ENCODE results near the gene GPC5.

DNA sequence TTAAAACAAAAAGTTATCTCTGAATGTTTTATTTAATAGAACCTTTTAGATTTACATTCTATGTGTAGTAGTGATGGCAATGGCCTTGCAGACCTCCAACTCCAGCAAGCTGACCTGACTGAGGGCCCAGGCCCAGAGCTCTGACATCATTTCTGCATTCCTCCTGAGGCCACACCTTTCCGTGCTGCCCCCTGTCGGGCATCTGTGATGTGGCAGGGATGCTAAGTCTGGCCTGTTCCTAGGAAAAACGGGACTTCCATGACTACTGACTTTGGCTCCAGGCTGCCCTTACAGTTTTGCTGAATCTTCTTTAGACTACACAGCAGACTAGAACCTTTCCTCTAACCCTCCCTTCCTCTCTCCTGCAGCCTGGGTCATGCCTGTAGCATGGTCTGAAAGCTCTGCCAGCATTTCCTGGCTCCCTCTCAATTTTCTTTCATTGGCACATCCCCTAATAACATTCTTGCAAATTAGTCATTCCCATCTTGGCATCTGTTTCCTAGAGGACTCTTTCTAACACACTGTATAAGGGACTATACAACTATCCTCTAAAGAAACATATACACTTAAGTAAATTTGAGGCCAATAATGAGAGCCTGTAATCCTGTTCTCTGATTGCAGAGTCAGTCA lies 249.1 kb downstream of the GPC5 start:
- TF ChIP-seq POLR2AphosphoS5 (IDR thresholded peaks at IDR 0.05; ENCODE audit: low read depth, low read length) (no peak), REST (IDR thresholded peaks at IDR 0.05; ENCODE audit: insufficient read depth in 1 of 2, low read depth in 2 of 2, low read length in 2 of 2) (no peak), SIN3A (IDR thresholded peaks at IDR 0.05; ENCODE audit: borderline replicate concordance, insufficient read depth, low read length) (no peak), TAF1 (IDR thresholded peaks at IDR 0.05; ENCODE audit: borderline replicate concordance, insufficient read depth, low read length) (no peak)

Data from PFSK-1 (cell line).